NT2/D1 (cell line): ENCODE results near the gene CPE.

Source experiments
- YY1 ChIP-seq: IDR thresholded peaks from 2 replicates; pipeline ENCODE4 v1.6.1; 2011; ENCODE audit not compliant: insufficient read length, insufficient read depth
- ZNF274 ChIP-seq: IDR thresholded peaks from 2 replicates; pipeline ENCODE4 v1.6.1; 2011; ENCODE audit warnings: mild to moderate bottlenecking, low read depth, low read length

- no peak for TF ChIP-seq YY1
- no peak for TF ChIP-seq ZNF274
Measured at GRCh38 chr4:165330666-165331065, 48.1 kb upstream of the CPE start.
